H9 (cell line): ENCODE data around the gene TUFT1. TPM values are rescaled to one million over a fixed set of nuclear protein-coding genes. Genes with fewer than 3 reads are reported as not detected.

Experiments used
- DNase-seq: peaks from one replicate; pipeline ENCODE4 v3.0.0-alpha.2; 2017
- H2AFZ ChIP-seq: one replicate; pipeline ENCODE4 v1.6.1; 2013; ENCODE audit warnings: mild to moderate bottlenecking, low read length, control low read depth, moderate library complexity
- H2AK5ac ChIP-seq: 2 replicates; pipeline ENCODE4 v1.6.1; 2013; ENCODE audit warnings: low read length, control low read depth, mixed read lengths; ENCODE audit not compliant: insufficient read length
- H2BK120ac ChIP-seq: one replicate; pipeline ENCODE4 v1.6.1; 2013; ENCODE audit warnings: low read depth, mild to moderate bottlenecking, low read length, control low read depth, inconsistent platforms; ENCODE audit not compliant: poor library complexity, severe bottlenecking
- H2BK12ac ChIP-seq: 2 replicates; pipeline ENCODE4 v1.6.1; 2013; ENCODE audit warnings: low read length, control low read depth, mixed read lengths, low read depth; ENCODE audit not compliant: insufficient read length
- H2BK15ac ChIP-seq: 2 replicates; pipeline ENCODE4 v1.6.1; 2013; ENCODE audit warnings: low read depth, low read length, control low read depth
- H2BK20ac ChIP-seq: one replicate; pipeline ENCODE4 v1.6.1; 2013; ENCODE audit warnings: low read depth, mild to moderate bottlenecking, low read length, control low read depth, inconsistent platforms; ENCODE audit not compliant: poor library complexity, severe bottlenecking
- H2BK5ac ChIP-seq: 2 replicates; pipeline ENCODE4 v1.6.1; 2013; ENCODE audit warnings: low read length, control low read depth, mixed read lengths; ENCODE audit not compliant: insufficient read length
- H3K14ac ChIP-seq: 2 replicates; pipeline ENCODE4 v1.6.1; 2013; ENCODE audit warnings: low read length, control low read depth; ENCODE audit not compliant: insufficient read depth
- H3K18ac ChIP-seq: 2 replicates; pipeline ENCODE4 v1.6.1; 2013; ENCODE audit warnings: low read depth, mild to moderate bottlenecking, mixed read lengths, low read length, control low read depth; ENCODE audit not compliant: insufficient read length
- H3K23ac ChIP-seq: 2 replicates; pipeline ENCODE4 v1.6.1; 2013; ENCODE audit warnings: low read length, control low read depth, mixed read lengths, low read depth; ENCODE audit not compliant: insufficient read length
- H3K23me2 ChIP-seq: 2 replicates; pipeline ENCODE4 v1.6.1; 2013; ENCODE audit warnings: low read depth, mild to moderate bottlenecking, mixed read lengths, low read length, control low read depth; ENCODE audit not compliant: insufficient read length, poor library complexity, severe bottlenecking
- H3K27ac ChIP-seq: 2 replicates; pipeline ENCODE4 v1.5.1; 2013; ENCODE audit warnings: low read length, control low read depth, mixed read lengths, low read depth; ENCODE audit not compliant: insufficient read length
- H3K27me3 ChIP-seq: 2 replicates; pipeline ENCODE4 v1.6.1; 2013; ENCODE audit warnings: low read length, control low read depth, inconsistent platforms; ENCODE audit not compliant: insufficient read depth
- H3K4ac ChIP-seq: 2 replicates; pipeline ENCODE4 v1.6.1; 2013; ENCODE audit warnings: low read depth, mild to moderate bottlenecking, control low read depth, inconsistent platforms, low read length, moderate library complexity
- H3K4me1 ChIP-seq: 2 replicates; pipeline ENCODE4 v1.6.1; 2013; ENCODE audit warnings: low read length, control low read depth, inconsistent platforms; ENCODE audit not compliant: insufficient read depth
- H3K4me2 ChIP-seq: 2 replicates; pipeline ENCODE4 v1.6.1; 2013; ENCODE audit warnings: low read length, control low read depth, mixed read lengths; ENCODE audit not compliant: insufficient read length, insufficient read depth
- H3K56ac ChIP-seq: 2 replicates; pipeline ENCODE4 v1.6.1; 2013; ENCODE audit warnings: low read depth, mild to moderate bottlenecking, mixed read lengths, low read length, control low read depth; ENCODE audit not compliant: insufficient read length
- H3K79me1 ChIP-seq: 2 replicates; pipeline ENCODE4 v1.6.1; 2013; ENCODE audit warnings: low read depth, mild to moderate bottlenecking, moderate library complexity, low read length, control low read depth, inconsistent platforms; ENCODE audit not compliant: insufficient read depth, poor library complexity, severe bottlenecking
- H3K79me2 ChIP-seq: 2 replicates; pipeline ENCODE4 v1.6.1; 2013; ENCODE audit warnings: low read length, control low read depth, inconsistent platforms; ENCODE audit not compliant: insufficient read depth
- H3K9ac ChIP-seq: 2 replicates; pipeline ENCODE4 v1.6.1; 2013; ENCODE audit warnings: low read length, control low read depth, mixed read lengths; ENCODE audit not compliant: insufficient read length; ENCODE audit errors: extremely low read depth
- H3K9me3 ChIP-seq: one replicate; pipeline ENCODE4 v1.6.1; 2013; ENCODE audit warnings: low read depth, low read length, inconsistent platforms; ENCODE audit not compliant: control insufficient read depth
- H3T11ph ChIP-seq: one replicate; pipeline ENCODE4 v1.6.1; 2013; ENCODE audit warnings: mild to moderate bottlenecking, low read length, control low read depth, inconsistent platforms
- H4K20me1 ChIP-seq: one replicate; pipeline ENCODE4 v1.6.1; 2013; ENCODE audit not compliant: control insufficient read depth, insufficient read length, insufficient read depth
- H4K5ac ChIP-seq: 2 replicates; pipeline ENCODE4 v1.6.1; 2013; ENCODE audit warnings: low read depth, mild to moderate bottlenecking, mixed read lengths, low read length, control low read depth; ENCODE audit not compliant: insufficient read length
- H4K8ac ChIP-seq: replicated peaks from 2 replicates; pipeline ENCODE4 v1.6.1; 2013; ENCODE audit warnings: low read length, control low read depth, mixed read lengths, low read depth; ENCODE audit not compliant: insufficient read length
- H4K91ac ChIP-seq: 2 replicates; pipeline ENCODE4 v1.6.1; 2013; ENCODE audit warnings: low read depth, mild to moderate bottlenecking, moderate library complexity, mixed read lengths, low read length, control low read depth; ENCODE audit not compliant: insufficient read length
- H3K27ac Mint-ChIP-seq, 3 experiments: 2 replicates in 2 of 3; 3 replicates in 1 of 3; pipeline ENCODE4 v1.8.0; 2020 to 2021; ENCODE audit warnings: mixed read lengths in 3 of 3, mild to moderate bottlenecking in 1 of 3, moderate library complexity in 1 of 3
- H3K27me3 Mint-ChIP-seq: 2 replicates; pipeline ENCODE4 v1.8.0; 2021; ENCODE audit warnings: low read depth, mild to moderate bottlenecking, moderate library complexity, mixed read lengths
- H3K36me3 Mint-ChIP-seq, 3 experiments: 2 replicates in 2 of 3; 3 replicates in 1 of 3; pipeline ENCODE4 v1.8.0; 2020 to 2021; ENCODE audit warnings: low read depth in 3 of 3, mixed read lengths in 3 of 3; ENCODE audit not compliant: insufficient read depth in 1 of 3
- H3K4me1 Mint-ChIP-seq, 2 experiments: 2 replicates each; pipeline ENCODE4 v1.8.0; 2020; ENCODE audit warnings: mixed read lengths in 2 of 2
- H3K4me3 Mint-ChIP-seq, 2 experiments: 2 replicates in 1 of 2; 3 replicates in 1 of 2; pipeline ENCODE4 v1.8.0; 2020 to 2021; ENCODE audit warnings: mild to moderate bottlenecking in 2 of 2, mixed read lengths in 2 of 2, moderate library complexity in 1 of 2
- H3K9me3 Mint-ChIP-seq, 2 experiments: 2 replicates in 1 of 2; 3 replicates in 1 of 2; pipeline ENCODE4 v1.8.0; 2020; ENCODE audit warnings: mild to moderate bottlenecking in 2 of 2, mixed read lengths in 2 of 2, moderate library complexity in 1 of 2
- CTCF ChIP-seq: fragments of 200-600 bp; sonication (generic); conservative IDR thresholded peaks from 3 replicates; pipeline ENCODE4 v1.8.0; 2021; ENCODE audit warnings: antibody characterized with exemption, mild to moderate bottlenecking
- WGBS: extraction: QIAGEN DNeasy Blood & Tissue Kit; methylation state at CpG from one replicate; pipeline ENCODE4 v1.1.7; 2013; ENCODE audit warnings: missing lambda C conversion rate, low lambda C conversion rate, mixed read lengths; ENCODE audit not compliant: insufficient read length; ENCODE audit errors: extremely low coverage; 5-methylcytosine and 5-hydroxymethylcytosine counted together
- total RNA-seq: library from RNA; stranded (reverse); gene quantifications from 2 replicates; pipeline ENCODE4 v1.2.1, GENCODE V29; 2021

Gene TUFT1
- total RNA-seq, 1 experiment from 2014 or later, result 6.2 TPM

GRCh38 chr1:151604291-151604690 lies 64.2 kb downstream of the TUFT1 start:
- H2AFZ ChIP-seq, result no peak overlapping the region
- H2BK20ac ChIP-seq, result no peak overlapping the region
- H2BK5ac ChIP-seq, result no peak overlapping the region
- H3K4me3 Mint-ChIP-seq, result no peak overlapping the region
- no peaks in the 10 kb centered on the region for H3K36me3 Mint-ChIP-seq
- H3K27ac ChIP-seq, result no peak overlapping the region
- TF ChIP-seq CTCF, result no peak
- no peak overlapping the region for H3K14ac ChIP-seq
- H3K79me2 ChIP-seq, result no peaks in the 10 kb centered on the region
- H2BK15ac ChIP-seq, result no peak overlapping the region
- no peak overlapping the region for H2BK12ac ChIP-seq
- no peak overlapping the region for H4K5ac ChIP-seq
- H3K56ac ChIP-seq, result no peak overlapping the region
- no peak overlapping the region for H4K91ac ChIP-seq
- no peak overlapping the region for H3T11ph ChIP-seq
- no peaks in the 10 kb centered on the region for H4K20me1 ChIP-seq
- no peak overlapping the region for H3K23ac ChIP-seq
- H3K4me1 Mint-ChIP-seq, result peaks cover 4% of the 10 kb centered on the region in 2 experiments
- H3K27me3 ChIP-seq, result no peaks in the 10 kb centered on the region
- DNase-seq, result no peak
- no peak overlapping the region for H2BK120ac ChIP-seq
- H3K9me3 ChIP-seq, result no peaks in the 10 kb centered on the region
- no peak overlapping the region for H3K4me2 ChIP-seq
- no peak overlapping the region for H4K8ac ChIP-seq
- H3K27me3 Mint-ChIP-seq, result peaks cover 4% of the 10 kb centered on the region; the same call in 1 of the 2 replicates
- WGBS, result no CpG with 5 or more reads among the region's 2 CpGs
- H3K23me2 ChIP-seq, result no peaks in the 10 kb centered on the region
- no peak overlapping the region for H3K18ac ChIP-seq
- H3K9me3 Mint-ChIP-seq, result peaks cover 2 to 3% of the 10 kb centered on the region in 2 experiments; a peak in 3 of 5 replicates
- H3K79me1 ChIP-seq, result no peaks in the 10 kb centered on the region
- no peak overlapping the region for H2AK5ac ChIP-seq
- H3K4me1 ChIP-seq, result no peaks in the 10 kb centered on the region
- H3K4ac ChIP-seq, result no peak overlapping the region
- no peak overlapping the region for H3K27ac Mint-ChIP-seq
- H3K9ac ChIP-seq, result no peak overlapping the region
